HepG2 (cell line): ENCODE data around the gene ANO5. TPM values are rescaled to one million over a fixed set of nuclear protein-coding genes. Genes with fewer than 3 reads are reported as not detected.

Experiments
- AGO2 ChIP-seq: fragments of 200-400 bp; formaldehyde crosslinking; optimal IDR thresholded peaks from 2 replicates; pipeline ENCODE3; 2017; ENCODE audit warnings: mild to moderate bottlenecking, low read depth, low read length, moderate library complexity
- ARHGAP35 ChIP-seq: sonication (generic); formaldehyde crosslinking; IDR thresholded peaks from 2 replicates; pipeline ENCODE4 v1.9.0; 2022; ENCODE audit warnings: mild to moderate bottlenecking, inconsistent platforms, moderate library complexity, missing genetic modification reagents, borderline replicate concordance
- JUN ChIP-seq: sonication (generic); formaldehyde crosslinking; IDR thresholded peaks from 2 replicates; pipeline ENCODE4 v1.4.0; 2020; ENCODE audit warnings: mild to moderate bottlenecking, missing genetic modification reagents
- SMYD3 ChIP-seq: sonication (generic); formaldehyde crosslinking; IDR thresholded peaks from 2 replicates; pipeline ENCODE4 v1.8.1; 2023; ENCODE audit warnings: mild to moderate bottlenecking, missing genetic modification reagents
- ZMYM4 ChIP-seq: sonication (generic); formaldehyde crosslinking; IDR thresholded peaks from 2 replicates; pipeline ENCODE4 v1.8.1; 2023; ENCODE audit warnings: mild to moderate bottlenecking, missing genetic modification reagents
- ZNF788 ChIP-seq: sonication (generic); formaldehyde crosslinking; IDR thresholded peaks from 2 replicates; pipeline ENCODE4 v1.5.0; 2020; ENCODE audit warnings: mild to moderate bottlenecking, missing genetic modification reagents, borderline replicate concordance
- polyA plus RNA-seq, 8 experiments: library from polyadenylated mRNA; depleted of rRNA in 3 of 8; stranded (reverse) in 7 of 8; unstranded in 1 of 8; fragments of >200 nt; fragmentation: Illumina TruSeq in 4 of 8; extraction: Trizol in 4 of 8; gene quantifications; 2 replicates each; pipeline versions ENCODE4 v1.2.1 to v1.2.3, GENCODE V29; 2011 to 2016; ENCODE audit warnings: low read depth in 4 of 8, missing spikeins in 1 of 8, mixed read lengths in 1 of 8; ENCODE audit not compliant: insufficient read depth in 1 of 8
- total RNA-seq, 5 experiments: library from RNA; depleted of rRNA; stranded (reverse); fragments of >200 nt; fragmentation: Illumina TruSeq; extraction: Trizol; gene quantifications; 2 replicates each; pipeline ENCODE4 v1.2.3, GENCODE V29; 2016; ENCODE audit warnings: low read depth in 1 of 5
- TF ChIP-seq, protein P1 (sequence below): sonication (generic); formaldehyde crosslinking; IDR thresholded peaks from 2 replicates; pipeline ENCODE4 v1.4.0; 2020; ENCODE audit warnings: missing genetic modification reagents
- TF ChIP-seq, protein P2 (sequence below): sonication (generic); formaldehyde crosslinking; IDR thresholded peaks from 2 replicates; pipeline ENCODE4 v1.5.1; 2020; ENCODE audit warnings: mild to moderate bottlenecking, missing genetic modification reagents, moderate library complexity
- TF ChIP-seq, protein P3 (sequence below): sonication (generic); formaldehyde crosslinking; IDR thresholded peaks from 2 replicates; pipeline ENCODE4 v1.8.0; 2022; ENCODE audit warnings: mild to moderate bottlenecking, missing genetic modification reagents
- TF ChIP-seq, protein P4 (sequence below): sonication (generic); formaldehyde crosslinking; IDR thresholded peaks from 2 replicates; pipeline ENCODE4 v1.5.0; 2020; ENCODE audit warnings: mild to moderate bottlenecking, missing genetic modification reagents, moderate library complexity
- TF ChIP-seq, protein P5 (sequence below): sonication (generic); formaldehyde crosslinking; IDR thresholded peaks from 2 replicates; pipeline ENCODE4 v1.4.0; 2020; ENCODE audit warnings: missing genetic modification reagents, borderline replicate concordance
- TF ChIP-seq, protein P6 (sequence below): sonication (generic); formaldehyde crosslinking; IDR thresholded peaks from 2 replicates; pipeline ENCODE4 v1.5.0; 2020; ENCODE audit warnings: mild to moderate bottlenecking, missing genetic modification reagents, borderline replicate concordance
- TF ChIP-seq, protein P7 (sequence below): sonication (generic); formaldehyde crosslinking; IDR thresholded peaks from 2 replicates; pipeline ENCODE4 v1.8.1; 2023; ENCODE audit warnings: mild to moderate bottlenecking, missing genetic modification reagents, borderline replicate concordance

The ANO5 gene
- total and polyA plus RNA-seq, 2 of the 13 experiments (the other 11 are each of a cell fraction or from before 2014, with no cell fraction given) = 0.02 to 0.03 TPM

DNA sequence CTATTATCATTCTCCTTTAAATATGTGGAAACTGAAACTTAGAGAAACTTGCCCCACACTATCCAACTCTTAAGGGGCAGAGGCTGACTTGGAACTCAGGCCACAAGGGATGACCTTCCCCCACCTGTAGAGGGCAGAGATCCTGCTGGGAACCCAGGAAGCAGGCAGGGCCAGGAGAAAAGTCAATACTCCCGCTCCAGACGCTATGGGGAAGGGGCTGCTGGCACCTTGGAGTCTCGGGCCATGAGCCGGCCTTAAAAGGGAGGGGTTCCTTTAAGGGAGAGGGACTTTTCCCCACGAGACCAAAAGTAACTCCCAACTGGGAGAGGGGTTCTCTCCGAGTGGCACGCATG is 620 bp upstream of the ANO5 start (continued):
- TF ChIP-seq, protein P1, sequence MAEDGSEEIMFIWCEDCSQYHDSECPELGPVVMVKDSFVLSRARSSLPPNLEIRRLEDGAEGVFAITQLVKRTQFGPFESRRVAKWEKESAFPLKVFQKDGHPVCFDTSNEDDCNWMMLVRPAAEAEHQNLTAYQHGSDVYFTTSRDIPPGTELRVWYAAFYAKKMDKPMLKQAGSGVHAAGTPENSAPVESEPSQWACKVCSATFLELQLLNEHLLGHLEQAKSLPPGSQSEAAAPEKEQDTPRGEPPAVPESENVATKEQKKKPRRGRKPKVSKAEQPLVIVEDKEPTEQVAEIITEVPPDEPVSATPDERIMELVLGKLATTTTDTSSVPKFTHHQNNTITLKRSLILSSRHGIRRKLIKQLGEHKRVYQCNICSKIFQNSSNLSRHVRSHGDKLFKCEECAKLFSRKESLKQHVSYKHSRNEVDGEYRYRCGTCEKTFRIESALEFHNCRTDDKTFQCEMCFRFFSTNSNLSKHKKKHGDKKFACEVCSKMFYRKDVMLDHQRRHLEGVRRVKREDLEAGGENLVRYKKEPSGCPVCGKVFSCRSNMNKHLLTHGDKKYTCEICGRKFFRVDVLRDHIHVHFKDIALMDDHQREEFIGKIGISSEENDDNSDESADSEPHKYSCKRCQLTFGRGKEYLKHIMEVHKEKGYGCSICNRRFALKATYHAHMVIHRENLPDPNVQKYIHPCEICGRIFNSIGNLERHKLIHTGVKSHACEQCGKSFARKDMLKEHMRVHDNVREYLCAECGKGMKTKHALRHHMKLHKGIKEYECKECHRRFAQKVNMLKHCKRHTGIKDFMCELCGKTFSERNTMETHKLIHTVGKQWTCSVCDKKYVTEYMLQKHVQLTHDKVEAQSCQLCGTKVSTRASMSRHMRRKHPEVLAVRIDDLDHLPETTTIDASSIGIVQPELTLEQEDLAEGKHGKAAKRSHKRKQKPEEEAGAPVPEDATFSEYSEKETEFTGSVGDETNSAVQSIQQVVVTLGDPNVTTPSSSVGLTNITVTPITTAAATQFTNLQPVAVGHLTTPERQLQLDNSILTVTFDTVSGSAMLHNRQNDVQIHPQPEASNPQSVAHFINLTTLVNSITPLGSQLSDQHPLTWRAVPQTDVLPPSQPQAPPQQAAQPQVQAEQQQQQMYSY (CRISPR knock-in tag) = no peak
- TF ChIP-seq, protein P2, sequence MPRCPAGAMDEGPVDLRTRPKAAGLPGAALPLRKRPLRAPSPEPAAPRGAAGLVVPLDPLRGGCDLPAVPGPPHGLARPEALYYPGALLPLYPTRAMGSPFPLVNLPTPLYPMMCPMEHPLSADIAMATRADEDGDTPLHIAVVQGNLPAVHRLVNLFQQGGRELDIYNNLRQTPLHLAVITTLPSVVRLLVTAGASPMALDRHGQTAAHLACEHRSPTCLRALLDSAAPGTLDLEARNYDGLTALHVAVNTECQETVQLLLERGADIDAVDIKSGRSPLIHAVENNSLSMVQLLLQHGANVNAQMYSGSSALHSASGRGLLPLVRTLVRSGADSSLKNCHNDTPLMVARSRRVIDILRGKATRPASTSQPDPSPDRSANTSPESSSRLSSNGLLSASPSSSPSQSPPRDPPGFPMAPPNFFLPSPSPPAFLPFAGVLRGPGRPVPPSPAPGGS (CRISPR knock-in tag) = no peak
- TF ChIP-seq ARHGAP35 (CRISPR knock-in tag) = no peak
- TF ChIP-seq ZNF788 (CRISPR knock-in tag) = no peak
- TF ChIP-seq, protein P3, sequence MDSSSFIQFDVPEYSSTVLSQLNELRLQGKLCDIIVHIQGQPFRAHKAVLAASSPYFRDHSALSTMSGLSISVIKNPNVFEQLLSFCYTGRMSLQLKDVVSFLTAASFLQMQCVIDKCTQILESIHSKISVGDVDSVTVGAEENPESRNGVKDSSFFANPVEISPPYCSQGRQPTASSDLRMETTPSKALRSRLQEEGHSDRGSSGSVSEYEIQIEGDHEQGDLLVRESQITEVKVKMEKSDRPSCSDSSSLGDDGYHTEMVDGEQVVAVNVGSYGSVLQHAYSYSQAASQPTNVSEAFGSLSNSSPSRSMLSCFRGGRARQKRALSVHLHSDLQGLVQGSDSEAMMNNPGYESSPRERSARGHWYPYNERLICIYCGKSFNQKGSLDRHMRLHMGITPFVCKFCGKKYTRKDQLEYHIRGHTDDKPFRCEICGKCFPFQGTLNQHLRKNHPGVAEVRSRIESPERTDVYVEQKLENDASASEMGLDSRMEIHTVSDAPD (CRISPR knock-in tag) = no peak
- TF ChIP-seq AGO2 = no peak
- TF ChIP-seq, protein P4, sequence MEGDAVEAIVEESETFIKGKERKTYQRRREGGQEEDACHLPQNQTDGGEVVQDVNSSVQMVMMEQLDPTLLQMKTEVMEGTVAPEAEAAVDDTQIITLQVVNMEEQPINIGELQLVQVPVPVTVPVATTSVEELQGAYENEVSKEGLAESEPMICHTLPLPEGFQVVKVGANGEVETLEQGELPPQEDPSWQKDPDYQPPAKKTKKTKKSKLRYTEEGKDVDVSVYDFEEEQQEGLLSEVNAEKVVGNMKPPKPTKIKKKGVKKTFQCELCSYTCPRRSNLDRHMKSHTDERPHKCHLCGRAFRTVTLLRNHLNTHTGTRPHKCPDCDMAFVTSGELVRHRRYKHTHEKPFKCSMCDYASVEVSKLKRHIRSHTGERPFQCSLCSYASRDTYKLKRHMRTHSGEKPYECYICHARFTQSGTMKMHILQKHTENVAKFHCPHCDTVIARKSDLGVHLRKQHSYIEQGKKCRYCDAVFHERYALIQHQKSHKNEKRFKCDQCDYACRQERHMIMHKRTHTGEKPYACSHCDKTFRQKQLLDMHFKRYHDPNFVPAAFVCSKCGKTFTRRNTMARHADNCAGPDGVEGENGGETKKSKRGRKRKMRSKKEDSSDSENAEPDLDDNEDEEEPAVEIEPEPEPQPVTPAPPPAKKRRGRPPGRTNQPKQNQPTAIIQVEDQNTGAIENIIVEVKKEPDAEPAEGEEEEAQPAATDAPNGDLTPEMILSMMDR (CRISPR knock-in tag) = peak; percentile 56
- TF ChIP-seq ZMYM4 (CRISPR knock-in tag) = peak; percentile 58
- TF ChIP-seq SMYD3 (CRISPR knock-in tag) = no peak
- TF ChIP-seq, protein P5, sequence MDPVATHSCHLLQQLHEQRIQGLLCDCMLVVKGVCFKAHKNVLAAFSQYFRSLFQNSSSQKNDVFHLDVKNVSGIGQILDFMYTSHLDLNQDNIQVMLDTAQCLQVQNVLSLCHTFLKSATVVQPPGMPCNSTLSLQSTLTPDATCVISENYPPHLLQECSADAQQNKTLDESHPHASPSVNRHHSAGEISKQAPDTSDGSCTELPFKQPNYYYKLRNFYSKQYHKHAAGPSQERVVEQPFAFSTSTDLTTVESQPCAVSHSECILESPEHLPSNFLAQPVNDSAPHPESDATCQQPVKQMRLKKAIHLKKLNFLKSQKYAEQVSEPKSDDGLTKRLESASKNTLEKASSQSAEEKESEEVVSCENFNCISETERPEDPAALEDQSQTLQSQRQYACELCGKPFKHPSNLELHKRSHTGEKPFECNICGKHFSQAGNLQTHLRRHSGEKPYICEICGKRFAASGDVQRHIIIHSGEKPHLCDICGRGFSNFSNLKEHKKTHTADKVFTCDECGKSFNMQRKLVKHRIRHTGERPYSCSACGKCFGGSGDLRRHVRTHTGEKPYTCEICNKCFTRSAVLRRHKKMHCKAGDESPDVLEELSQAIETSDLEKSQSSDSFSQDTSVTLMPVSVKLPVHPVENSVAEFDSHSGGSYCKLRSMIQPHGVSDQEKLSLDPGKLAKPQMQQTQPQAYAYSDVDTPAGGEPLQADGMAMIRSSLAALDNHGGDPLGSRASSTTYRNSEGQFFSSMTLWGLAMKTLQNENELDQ = no peak
- no peak for TF ChIP-seq JUN
- TF ChIP-seq, protein P6, sequence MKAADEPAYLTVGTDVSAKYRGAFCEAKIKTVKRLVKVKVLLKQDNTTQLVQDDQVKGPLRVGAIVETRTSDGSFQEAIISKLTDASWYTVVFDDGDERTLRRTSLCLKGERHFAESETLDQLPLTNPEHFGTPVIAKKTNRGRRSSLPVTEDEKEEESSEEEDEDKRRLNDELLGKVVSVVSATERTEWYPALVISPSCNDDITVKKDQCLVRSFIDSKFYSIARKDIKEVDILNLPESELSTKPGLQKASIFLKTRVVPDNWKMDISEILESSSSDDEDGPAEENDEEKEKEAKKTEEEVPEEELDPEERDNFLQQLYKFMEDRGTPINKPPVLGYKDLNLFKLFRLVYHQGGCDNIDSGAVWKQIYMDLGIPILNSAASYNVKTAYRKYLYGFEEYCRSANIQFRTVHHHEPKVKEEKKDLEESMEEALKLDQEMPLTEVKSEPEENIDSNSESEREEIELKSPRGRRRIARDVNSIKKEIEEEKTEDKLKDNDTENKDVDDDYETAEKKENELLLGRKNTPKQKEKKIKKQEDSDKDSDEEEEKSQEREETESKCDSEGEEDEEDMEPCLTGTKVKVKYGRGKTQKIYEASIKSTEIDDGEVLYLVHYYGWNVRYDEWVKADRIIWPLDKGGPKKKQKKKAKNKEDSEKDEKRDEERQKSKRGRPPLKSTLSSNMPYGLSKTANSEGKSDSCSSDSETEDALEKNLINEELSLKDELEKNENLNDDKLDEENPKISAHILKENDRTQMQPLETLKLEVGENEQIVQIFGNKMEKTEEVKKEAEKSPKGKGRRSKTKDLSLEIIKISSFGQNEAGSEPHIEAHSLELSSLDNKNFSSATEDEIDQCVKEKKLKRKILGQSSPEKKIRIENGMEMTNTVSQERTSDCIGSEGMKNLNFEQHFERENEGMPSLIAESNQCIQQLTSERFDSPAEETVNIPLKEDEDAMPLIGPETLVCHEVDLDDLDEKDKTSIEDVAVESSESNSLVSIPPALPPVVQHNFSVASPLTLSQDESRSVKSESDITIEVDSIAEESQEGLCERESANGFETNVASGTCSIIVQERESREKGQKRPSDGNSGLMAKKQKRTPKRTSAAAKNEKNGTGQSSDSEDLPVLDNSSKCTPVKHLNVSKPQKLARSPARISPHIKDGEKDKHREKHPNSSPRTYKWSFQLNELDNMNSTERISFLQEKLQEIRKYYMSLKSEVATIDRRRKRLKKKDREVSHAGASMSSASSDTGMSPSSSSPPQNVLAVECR (CRISPR knock-in tag) = peak; percentile 25; the same call in 1 of the 2 replicates
- TF ChIP-seq, protein P7, sequence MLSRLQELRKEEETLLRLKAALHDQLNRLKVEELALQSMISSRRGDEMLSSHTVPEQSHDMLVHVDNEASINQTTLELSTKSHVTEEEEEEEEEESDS = no peak
